GM19395 (cell line): ENCODE data around the gene PRPF31.
A peak's percentile ranks its signal among the peaks of the same experiment; 100 is the strongest.
"Not testable (repeated sequence)": the region's sequence is repeated elsewhere in the genome, so short reads cannot be mapped to it uniquely, and the experiment has no call there.

ENCODE experiments used
- ATAC-seq: cut with Tn5 transposase; IDR thresholded peaks from one replicate; pipeline ENCODE4 v1.9.1; 2021; ENCODE audit warnings: mild to moderate bottlenecking, moderate library complexity; ENCODE audit not compliant: unreplicated experiment

The PRPF31 gene

DNA sequence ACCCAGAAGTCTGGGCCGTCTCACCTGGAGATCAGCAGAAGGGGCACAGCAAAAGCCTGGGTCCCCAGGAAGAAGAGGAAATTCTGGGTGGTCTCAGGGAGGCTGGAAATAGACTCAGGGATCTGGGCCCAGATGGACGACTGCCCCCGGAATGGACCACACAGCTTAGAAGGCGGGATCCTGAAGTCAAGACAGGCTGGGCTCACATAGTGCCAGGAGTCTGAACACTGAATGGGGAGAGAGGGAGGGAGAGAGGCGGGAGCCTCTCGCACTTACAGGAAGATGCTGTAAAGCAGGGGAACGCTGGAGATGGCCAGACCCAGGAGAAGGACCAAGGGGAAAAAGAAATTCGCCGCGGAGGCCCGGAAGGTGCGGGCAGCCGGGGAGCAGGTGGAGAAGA is 45.3 kb downstream of the PRPF31 start:
- no peak for ATAC-seq

DNA sequence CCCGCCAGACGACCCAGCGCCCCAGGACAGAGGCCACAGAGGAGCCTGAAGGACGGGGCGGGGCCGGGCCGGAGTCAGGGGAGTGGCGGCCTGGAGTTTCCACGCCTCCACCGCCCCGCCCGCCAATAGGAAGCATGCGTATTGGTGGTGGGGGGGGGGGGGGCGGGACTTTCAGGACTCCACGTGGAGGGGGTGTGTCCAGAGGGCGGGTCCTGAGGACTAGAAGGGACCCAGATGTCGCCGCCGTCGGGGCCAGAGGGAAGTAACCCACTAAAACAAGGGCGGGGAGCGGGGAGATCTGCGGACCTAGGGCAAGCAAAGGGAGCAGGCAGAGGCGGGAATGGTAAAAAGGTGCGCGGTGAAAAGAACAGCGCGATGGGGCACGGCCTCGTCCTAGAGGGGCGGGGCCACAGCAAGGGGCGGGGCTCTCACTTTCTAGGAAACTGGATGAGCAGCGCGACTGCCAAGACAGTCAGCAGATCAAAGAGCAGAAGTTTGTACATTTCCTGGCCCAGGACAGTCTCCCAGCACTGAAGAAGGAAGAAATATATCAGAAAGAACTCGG is 46.8 kb downstream of the PRPF31 start:
- ATAC-seq, result no peak

DNA sequence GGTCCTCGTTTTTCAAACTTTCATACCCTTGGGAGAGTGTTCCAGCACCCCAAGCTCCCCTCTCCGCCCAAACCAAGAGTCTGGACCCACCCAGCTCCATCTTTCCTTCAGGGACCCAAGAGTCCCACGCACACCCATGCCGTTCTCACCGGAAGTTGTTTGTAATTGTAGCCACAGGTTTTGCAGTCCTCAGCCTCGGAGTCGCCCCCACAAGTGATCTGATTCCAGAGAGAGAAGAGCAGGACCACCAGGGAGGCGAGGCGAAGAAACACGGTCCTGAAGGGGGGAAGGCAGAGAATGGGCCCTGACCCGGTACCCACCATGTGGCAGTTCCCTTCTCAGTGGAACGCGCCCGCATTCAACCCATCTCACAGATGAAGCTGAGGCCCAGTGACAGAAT is 47.3 kb downstream of the PRPF31 start:
- no peak for ATAC-seq

DNA sequence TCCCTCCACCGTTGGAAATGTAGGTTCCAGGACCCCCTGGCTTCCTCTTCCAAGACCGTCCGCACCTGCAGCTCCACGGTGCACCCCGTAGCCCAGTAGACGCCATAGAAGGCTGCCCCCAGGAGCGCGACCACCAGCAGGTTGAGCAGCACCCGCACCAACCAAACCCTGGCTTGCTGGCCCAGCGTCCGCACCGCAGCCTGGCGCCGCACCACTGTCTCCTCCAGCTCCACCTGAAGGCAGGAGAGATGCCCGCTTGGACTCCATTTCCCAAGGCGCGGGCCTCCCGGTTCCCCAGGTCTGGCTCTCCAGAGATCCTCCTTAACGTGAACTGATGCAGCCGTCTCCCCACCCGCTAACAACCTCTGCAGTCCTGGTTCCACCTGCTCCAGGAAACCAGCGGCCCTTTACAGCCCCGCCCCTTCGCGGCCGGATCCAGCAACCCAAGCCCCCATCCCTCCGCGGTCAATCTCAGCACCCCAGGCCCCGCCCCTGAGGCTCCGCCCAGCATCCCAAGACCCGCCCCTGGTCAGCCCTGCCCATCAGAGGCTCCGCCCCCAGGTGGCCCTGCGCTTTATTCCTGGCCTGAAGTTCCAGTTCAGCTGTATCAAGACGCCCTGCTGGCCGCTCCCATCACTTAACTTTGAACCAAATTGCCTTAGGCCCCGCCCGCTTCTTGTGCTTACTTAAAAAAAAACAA is 49.0 kb downstream of the PRPF31 start:
- ATAC-seq, result no peak

DNA sequence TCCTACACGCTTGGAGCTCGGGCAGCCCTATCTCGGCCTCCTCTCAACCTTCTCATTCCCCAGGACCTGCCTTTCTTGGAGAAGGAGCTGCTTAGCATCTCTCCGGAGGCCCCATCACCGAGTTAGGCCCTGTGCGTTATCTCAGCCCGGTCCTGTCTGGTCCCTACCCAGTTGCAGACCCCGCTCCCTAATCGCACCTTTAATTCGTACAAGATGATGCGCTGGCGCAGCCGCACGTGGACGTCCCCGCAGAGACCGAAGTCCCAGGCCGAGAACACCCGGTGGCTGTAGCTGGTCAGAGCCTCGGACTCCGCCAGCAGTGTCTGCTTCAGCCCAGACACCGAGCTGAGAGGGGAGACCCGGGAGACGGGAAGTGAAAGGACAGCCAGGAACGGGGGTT is 49.7 kb downstream of the PRPF31 start:
- no peak for ATAC-seq

DNA sequence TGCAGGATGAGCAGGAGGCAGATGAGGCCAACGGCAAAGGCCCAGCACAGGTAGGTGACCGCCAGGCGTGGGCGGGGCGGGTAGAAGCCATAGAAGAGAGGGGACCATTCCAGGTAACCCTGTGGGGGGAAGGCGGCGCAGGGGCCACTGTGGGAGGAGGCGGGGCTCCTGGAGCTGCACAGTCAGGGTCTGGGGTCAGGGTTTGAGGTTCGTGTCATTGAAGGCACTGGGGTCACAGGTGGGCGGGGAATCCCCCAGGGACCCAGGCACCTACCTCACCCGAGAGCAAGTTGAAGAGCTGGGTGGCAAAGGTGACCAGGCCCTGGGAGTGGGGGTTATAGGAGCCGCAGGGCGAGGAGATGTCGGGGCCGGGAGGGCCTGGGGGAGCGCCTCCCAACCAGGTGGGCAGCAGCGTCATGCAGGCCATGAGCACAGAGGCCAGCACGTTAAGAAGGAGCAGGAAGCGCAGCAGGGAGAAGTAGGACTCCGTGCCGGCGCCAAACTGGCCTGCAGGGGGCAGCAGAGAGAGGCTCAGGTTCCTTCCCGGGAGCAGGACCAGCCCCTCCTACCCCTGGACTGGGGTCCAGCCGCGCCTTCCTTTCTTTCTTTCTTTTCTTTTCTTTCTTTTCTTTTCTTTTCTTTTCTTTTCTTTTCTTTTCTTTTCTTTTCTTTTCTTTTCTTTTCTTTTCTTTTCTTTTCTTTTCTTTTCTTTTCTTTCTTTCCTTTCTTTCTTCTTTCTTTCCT is 52.8 kb downstream of the PRPF31 start:
- peak; percentile 54 for ATAC-seq

DNA sequence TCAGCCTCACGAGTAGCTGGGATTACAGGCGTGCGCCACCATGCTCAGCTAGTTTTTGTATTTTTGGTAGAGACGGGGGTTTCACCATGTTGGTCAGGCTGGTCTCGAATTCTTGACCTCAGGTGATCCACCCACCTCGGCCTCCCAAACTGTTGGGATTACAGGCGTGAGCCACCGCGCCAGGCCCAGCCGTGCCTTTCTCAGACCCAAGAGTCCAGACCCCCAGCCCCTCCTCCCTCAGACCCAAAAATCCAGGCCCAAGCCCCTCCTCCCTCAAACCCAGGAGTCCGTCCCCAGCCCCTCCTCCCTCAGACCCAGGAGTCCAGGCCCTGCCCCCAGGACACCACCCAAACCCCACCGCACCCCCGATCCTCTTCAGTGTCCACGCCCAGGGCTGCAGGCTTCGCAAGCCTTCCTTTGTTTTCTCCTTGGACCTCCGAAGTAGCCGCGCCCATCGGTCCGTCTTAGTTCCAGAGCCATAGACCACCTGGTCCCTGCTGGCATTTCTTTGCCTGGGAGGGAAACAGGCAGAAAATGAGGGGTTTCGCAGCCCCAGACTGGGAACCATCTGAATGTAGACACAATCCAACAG is 53.7 kb downstream of the PRPF31 start:
- no peak for ATAC-seq

DNA sequence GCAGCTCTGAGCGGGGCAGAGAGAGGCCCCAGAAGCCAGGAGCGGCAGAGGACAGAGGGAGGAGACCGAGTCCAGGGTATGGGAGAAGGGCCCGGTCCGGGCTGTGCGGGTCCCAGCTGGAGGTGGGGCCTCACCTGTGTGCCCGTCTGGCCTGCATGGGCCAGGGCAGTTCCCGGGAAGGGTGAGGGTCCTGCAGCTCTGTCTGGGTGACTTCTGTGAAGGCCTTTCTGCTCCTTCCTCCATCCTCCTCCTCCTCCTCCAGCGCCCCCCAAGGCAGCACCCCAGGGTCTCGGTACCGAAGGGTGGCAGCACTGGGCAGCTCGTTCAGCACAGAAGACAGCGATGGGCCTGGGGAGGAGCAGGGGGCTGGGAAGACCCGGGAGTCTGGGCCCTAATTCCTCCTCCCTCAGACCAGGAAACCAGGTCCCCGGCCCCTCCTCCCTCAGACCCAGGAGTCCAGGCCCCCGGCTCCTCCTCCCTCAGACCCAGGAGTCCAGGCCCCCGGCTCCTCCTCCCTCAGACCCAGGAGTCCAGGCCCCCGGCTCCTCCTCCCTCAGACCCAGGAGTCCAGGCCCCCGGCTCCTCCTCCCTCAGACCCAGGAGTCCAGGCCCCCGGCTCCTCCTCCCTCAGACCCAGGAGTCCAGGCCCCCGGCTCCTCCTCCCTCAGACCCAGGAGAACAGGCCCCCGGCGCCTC is 56.3 kb downstream of the PRPF31 start:
- ATAC-seq, result not testable (repeated sequence)

DNA sequence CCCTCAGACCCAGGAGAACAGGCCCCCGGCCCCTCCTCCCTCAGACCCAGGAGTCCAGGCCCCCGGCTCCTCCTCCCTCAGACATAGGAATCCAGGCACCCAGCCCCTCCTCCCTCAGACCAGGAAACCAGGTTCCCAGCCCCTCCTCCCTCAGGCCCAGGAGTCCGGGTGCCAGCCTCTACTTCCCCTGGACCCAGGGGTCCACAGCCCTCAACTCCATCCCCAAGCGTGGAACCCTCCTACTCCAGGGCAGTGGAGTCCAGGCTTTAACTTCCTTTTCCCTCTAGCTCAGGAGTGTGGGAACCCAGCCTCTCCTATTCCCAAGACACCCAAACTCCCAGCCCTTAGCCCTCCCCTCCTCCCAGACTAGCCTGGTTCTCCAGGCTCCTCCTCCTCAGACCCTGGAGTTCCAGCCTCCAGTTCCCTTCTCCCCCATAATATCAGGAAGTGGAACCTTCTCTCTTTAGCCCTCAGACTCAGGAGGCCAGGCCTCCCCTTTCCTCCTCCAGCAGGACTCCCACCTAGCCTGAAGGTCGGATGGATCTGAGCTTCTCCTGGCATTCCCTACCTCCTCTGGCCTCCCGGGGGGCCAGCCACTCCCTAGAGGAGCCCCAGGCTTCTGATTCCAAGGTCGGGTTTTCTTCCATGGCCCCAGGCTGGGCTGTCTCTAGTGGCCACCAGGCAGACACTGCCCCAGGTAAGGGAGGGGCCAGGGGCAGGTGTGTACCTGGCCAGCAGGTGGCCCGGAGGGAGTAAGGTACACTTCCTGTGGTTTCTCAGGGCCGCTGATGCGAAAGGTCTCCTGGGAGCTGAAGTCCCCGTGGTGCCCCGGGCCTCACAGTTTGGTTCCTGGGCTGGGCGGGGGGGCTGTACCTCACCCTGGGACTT is 57.2 kb downstream of the PRPF31 start, which contains the start of gene TMC4:
TSS of gene TMC4 (minus strand) at position 690 of the 888 bp plus-strand sequence. CDS start at position 647, 43 bp downstream.
- ATAC-seq, result no peak

DNA sequence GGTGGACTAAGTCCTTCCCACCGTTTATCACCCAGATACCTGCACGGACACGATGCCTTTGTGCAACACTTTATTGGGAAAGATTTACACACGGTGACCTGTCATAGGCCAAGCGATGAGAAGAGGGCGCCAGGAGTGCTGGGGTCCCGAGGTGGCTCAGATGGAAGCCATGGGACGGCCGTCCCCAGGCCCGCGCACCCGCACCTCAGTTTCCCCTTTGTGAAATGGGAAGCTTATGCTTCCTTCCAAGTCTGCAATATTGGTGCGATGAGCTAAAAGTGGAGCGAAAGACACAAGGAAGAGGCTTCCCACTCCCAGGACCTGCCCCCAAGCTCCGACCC is 57.8 kb downstream of the PRPF31 start:
- ATAC-seq, result no peak

DNA sequence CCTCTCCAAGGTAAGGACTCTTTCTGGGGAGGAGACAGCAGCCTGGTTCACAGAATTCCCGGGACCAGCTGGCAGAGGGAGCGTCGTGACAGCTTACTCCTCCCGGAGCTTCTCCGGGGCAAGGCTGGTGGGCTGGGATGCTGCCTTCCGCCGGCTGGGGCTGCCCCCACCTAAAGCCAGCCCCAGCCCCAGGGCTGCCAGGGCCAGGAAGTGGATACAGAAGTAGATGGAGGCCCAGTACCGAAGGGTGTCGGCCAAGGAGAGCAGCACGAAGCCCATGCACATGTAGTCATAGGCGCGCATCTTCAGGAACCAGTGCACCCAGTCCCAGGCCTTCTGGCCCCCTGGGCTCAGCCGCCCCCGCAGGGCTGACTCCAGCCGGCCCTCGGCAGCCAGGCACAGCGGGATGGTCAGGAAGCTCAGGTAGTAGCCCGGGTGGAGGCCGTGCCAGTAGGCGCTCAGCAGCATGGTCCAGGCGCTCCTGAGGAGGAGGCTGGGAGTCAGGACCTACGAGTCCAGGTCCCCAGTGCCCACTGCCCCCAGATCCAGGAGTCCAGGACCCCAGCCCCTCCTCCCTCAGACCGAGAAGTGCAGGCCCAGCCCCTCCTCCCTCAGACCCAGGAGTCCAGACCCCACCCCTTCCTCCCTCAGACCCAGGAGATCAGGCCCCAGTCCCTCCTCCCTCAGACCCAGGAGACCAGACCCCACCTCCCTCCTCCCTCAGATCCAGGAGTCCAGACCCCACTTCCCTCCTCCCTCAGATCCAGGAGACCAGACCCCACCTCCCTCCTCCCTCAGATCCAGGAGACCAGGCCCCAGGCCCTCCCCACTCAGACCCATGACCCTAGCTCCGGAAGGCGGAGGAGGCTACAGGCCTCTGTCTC is 58.6 kb downstream of the PRPF31 start:
- ATAC-seq, result no peak

DNA sequence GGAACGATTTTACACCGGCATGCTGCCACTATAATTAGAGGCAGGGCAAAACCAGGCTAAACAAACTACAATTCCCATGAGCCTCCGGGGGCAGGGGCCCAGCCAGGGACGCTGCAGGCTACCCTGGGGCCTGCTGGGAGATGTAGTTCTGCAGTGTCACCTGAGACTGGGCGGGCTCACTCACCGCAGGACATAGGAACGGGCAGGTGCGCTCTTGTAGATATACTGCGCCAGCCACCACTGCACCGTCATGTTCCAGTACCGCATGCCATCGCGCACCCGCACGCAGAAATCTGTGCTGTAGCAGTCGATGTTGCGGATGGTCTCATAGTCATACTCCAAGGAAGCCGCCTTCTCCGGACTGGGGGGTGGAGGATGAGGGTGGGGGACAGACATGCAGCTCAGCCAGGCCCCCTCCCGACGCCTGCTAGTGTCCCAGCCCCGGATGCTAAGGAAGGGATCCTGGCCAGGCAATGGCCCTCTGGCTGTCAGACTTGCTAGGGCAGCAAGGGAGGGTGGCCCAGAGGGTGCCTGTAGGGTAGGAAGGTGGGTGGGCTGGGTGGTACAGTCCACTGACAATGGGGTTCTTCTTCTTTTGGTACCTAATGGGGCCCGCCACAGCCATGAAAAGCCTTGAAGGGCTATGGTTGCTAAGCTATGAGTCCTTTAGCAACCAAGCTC is 63.2 kb downstream of the PRPF31 start:
- no peak for ATAC-seq

DNA sequence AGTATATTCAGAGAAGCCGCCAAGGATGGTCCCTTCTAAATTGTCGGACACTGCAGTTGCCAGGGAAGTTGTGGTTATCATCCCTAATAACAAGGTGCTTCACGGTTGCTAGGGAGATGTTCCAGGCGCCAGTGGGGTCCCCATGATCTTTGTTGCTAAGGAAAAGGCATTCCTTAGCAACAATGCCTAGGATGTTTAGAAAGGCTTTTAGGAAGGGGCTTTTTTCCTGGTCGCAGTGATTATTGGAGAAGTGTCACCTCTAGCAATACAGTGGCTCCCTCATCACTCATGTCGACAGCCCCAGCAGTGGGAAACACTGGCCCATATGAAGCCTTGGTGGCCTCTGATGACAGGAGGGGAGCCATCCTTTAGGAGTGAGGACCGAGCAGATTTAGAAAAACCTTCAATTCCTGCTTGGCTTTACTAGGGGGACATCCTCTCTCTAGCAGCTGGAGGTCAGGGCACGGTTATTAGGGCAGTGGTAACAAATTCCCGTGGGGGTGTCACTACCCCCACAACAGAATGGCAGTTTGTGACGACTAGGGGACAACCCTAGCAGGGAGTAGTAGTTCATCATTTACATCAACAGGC is 63.8 kb downstream of the PRPF31 start:
- no peak for ATAC-seq

DNA sequence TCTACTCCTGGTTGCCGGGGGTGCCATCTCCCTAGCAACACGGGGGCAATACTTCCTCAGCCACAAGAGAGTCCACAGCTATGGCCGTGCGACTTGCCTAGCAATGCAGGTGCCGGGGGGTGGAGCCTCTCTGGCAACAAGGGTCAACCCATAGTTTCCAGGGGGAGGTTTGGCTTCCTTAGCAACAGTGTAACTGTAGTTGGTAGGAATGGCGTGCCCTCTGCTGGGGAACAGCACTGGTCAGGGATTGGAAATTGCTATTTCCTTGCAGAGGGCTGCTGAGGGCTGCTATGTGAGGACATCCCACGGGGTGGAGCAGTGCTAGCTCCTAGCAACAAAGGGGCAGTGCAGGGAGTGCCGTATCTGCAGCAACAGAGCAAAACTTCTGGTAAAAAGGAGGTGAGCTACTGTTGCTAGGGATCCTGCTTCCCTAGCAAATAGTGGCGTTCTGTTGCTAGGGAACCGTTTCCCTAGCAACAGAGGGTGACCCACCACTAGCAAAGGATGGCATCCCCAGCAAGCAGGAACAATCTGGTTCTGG is 64.4 kb downstream of the PRPF31 start:
- no peak for ATAC-seq

DNA sequence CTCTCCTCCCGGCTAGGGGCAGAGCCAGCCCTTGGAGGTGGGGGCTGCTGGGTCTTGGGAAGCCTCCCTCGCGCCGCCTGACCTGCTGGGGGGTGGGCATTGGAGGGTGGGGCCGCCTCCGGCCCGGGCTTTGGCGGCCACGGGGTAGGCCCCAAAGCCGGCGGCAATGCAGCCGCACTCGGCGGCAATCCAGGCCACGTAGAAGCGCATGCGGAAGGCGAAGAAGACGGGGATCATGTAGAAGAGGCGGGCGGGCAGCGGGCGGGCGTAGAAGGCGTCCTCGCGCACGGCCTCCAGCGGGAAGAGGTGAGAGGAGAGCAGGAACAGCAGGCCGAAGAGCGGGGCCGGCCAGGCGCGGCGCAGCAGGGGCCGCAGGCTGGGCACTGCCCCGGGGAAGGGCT is 65.1 kb downstream of the PRPF31 start:
- ATAC-seq, result no peak
